ENCODE results near the gene TLR4. TPM values are rescaled to one million over a fixed set of nuclear protein-coding genes. Genes with fewer than 3 reads are reported as not detected.

Gene TLR4
- polyA plus RNA-seq, 1 donor from 2014 or later = 0.07 TPM

DNA sequence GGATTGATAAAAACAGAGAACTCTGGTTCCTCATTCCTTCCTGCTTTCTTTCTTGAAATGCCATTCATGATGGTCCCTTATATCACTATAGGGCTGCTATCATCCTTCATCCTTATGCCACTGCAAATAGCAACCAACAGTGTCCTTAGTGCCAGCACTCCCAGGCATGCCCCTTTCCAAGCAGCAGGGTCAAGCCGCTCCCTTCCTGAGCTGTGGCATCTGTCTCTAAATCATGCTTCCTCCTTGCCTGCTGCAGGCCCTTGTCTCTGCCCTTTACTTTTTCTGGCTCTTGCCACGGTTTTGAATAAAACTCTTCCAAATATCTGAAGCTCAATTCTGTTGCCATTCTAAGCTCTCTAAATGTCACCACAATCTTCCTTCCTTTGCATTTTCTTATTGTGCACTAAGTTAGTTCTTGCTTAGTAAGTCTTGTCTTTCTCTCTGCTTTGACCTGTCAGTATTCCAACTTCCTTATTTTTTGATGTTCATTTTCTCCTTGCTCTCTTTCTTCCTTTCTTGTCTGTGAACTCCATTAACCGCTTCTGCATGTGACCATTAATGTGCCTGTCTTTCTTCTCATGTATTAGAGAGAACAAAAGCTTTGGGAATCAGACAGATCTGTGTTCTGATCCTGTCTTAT is 19.9 kb downstream of the TLR4 start:
- H3K27me3 ChIP-seq (ENCODE audit: insufficient read depth, low read depth, low read length) = no peaks in the 10 kb centered on the region
- no peaks in the 10 kb centered on the region for H3K79me2 ChIP-seq (replicated peaks; ENCODE audit: insufficient read depth, low read length)
- no peaks in the 10 kb centered on the region for H3K36me3 ChIP-seq (ENCODE audit: insufficient read depth, low read length)
- H4K20me1 ChIP-seq (ENCODE audit: insufficient read depth) = no peaks in the 10 kb centered on the region
- H3K9me2 ChIP-seq (ENCODE audit: insufficient read depth, low read length) = no peaks in the 10 kb centered on the region
- H3K9me3 ChIP-seq (ENCODE audit: low read length) = no peaks in the 10 kb centered on the region
- H3K4me2 ChIP-seq (ENCODE audit: low read length) = no peak overlapping the region
- no peak overlapping the region for H3K27ac ChIP-seq (ENCODE audit: low read length)
- no peak for TF ChIP-seq EZH2 (IDR thresholded peaks at IDR 0.05; ENCODE audit: borderline replicate concordance, insufficient read depth, low read length, poor library complexity, severe bottlenecking)
- no peak for TF ChIP-seq TAF1 (IDR thresholded peaks at IDR 0.05; ENCODE audit: low read depth)
- H2AFZ ChIP-seq (ENCODE audit: low read depth, low read length) = no peak overlapping the region
- no peaks in the 10 kb centered on the region for H3F3A ChIP-seq (ENCODE audit: insufficient read depth, low read length, poor library complexity, severe bottlenecking)
- H3K4me3 ChIP-seq (ENCODE audit: low read length) = no peak overlapping the region
- H3K9ac ChIP-seq (ENCODE audit: low read length) = no peak overlapping the region

DNA sequence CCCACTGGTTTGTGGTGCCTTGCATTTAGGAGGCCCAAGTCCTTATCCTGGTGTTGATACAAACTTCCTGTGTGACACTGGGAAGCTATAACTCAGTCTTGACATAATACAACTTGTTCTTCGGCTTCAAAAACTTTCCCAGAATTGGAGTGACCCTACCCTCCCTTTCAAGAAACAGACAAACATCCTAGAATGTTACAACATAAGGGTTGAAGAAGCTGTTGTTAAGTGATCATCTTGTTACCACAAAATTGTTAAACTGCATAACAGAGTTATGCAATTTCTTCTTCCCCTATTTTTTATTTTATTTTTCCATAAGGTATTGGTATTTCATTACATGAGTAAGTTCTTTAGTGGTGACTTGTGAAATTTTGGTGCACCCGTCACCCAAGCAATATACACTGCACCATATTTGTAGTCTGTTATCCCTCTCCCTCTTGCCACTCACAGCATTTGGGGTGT is 21.3 kb downstream of the TLR4 start:
- H4K20me1 ChIP-seq (ENCODE audit: insufficient read depth) = no peaks in the 10 kb centered on the region
- TF ChIP-seq EP300 (conservative IDR thresholded peaks at IDR 0.05; ENCODE audit: poor library complexity, severe bottlenecking) = no peak
- TF ChIP-seq, protein P1, sequence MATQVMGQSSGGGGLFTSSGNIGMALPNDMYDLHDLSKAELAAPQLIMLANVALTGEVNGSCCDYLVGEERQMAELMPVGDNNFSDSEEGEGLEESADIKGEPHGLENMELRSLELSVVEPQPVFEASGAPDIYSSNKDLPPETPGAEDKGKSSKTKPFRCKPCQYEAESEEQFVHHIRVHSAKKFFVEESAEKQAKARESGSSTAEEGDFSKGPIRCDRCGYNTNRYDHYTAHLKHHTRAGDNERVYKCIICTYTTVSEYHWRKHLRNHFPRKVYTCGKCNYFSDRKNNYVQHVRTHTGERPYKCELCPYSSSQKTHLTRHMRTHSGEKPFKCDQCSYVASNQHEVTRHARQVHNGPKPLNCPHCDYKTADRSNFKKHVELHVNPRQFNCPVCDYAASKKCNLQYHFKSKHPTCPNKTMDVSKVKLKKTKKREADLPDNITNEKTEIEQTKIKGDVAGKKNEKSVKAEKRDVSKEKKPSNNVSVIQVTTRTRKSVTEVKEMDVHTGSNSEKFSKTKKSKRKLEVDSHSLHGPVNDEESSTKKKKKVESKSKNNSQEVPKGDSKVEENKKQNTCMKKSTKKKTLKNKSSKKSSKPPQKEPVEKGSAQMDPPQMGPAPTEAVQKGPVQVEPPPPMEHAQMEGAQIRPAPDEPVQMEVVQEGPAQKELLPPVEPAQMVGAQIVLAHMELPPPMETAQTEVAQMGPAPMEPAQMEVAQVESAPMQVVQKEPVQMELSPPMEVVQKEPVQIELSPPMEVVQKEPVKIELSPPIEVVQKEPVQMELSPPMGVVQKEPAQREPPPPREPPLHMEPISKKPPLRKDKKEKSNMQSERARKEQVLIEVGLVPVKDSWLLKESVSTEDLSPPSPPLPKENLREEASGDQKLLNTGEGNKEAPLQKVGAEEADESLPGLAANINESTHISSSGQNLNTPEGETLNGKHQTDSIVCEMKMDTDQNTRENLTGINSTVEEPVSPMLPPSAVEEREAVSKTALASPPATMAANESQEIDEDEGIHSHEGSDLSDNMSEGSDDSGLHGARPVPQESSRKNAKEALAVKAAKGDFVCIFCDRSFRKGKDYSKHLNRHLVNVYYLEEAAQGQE (IDR thresholded peaks at IDR 0.05; ENCODE audit: borderline replicate concordance) = no peak
- no peak for TF ChIP-seq SMC3 (conservative IDR thresholded peaks at IDR 0.05; ENCODE audit: poor library complexity)
- no peak for TF ChIP-seq RAD21 (conservative IDR thresholded peaks at IDR 0.05)
- TF ChIP-seq TAF1 (IDR thresholded peaks at IDR 0.05; ENCODE audit: low read depth) = no peak
- no peak for TF ChIP-seq EZH2 (IDR thresholded peaks at IDR 0.05; ENCODE audit: borderline replicate concordance, insufficient read depth, low read length, poor library complexity, severe bottlenecking)
- no peak for TF ChIP-seq MXI1 (conservative IDR thresholded peaks at IDR 0.05; ENCODE audit: poor library complexity, severe bottlenecking)
- TF ChIP-seq CTCF (IDR thresholded peaks at IDR 0.05; ENCODE audit: poor library complexity, severe bottlenecking) = no peak
- no peak for TF ChIP-seq POLR2AphosphoS5 (IDR thresholded peaks at IDR 0.05)
- H3K9me3 ChIP-seq (ENCODE audit: low read length) = no peaks in the 10 kb centered on the region
- H3K36me3 ChIP-seq (ENCODE audit: insufficient read depth, low read length) = no peaks in the 10 kb centered on the region
- H3F3A ChIP-seq (ENCODE audit: insufficient read depth, low read length, poor library complexity, severe bottlenecking) = no peaks in the 10 kb centered on the region
- no peaks in the 10 kb centered on the region for H3K9me2 ChIP-seq (ENCODE audit: insufficient read depth, low read length)
- no peak overlapping the region for H3K27ac ChIP-seq (ENCODE audit: low read length)
- H3K79me2 ChIP-seq (replicated peaks; ENCODE audit: insufficient read depth, low read length) = no peaks in the 10 kb centered on the region
- H3K27me3 ChIP-seq (ENCODE audit: insufficient read depth, low read depth, low read length) = no peaks in the 10 kb centered on the region
- H3K4me2 ChIP-seq (ENCODE audit: low read length) = no peak overlapping the region
- no peak overlapping the region for H3K4me3 ChIP-seq (ENCODE audit: low read length)
- H3K9ac ChIP-seq (ENCODE audit: low read length) = no peak overlapping the region
- no peak overlapping the region for H2AFZ ChIP-seq (ENCODE audit: low read depth, low read length)

Measured in neural cell (in vitro differentiated cells).